ENCODE results near the gene MEGF9. TPM values are rescaled to one million over a fixed set of nuclear protein-coding genes. Genes with fewer than 3 reads are reported as not detected.
A peak's percentile ranks its signal among the peaks of the same experiment; 100 is the strongest.

The MEGF9 gene
- total RNA-seq, 4 donors from 2014 or later = 19.7 to 24.7 (median 21.5) TPM

- no peaks in the 10 kb centered on the region for H3K4me1 ChIP-seq
- TF ChIP-seq EP300 (IDR thresholded peaks at IDR 0.05) (no peak), POLR2A (IDR thresholded peaks at IDR 0.05) (no peak), POLR2AphosphoS5 (IDR thresholded peaks at IDR 0.05) (no peak), CTCF (IDR thresholded peaks at IDR 0.05) (no peak)
- H3K36me3 ChIP-seq = no peaks in the 10 kb centered on the region
- H3K27ac ChIP-seq = no peak overlapping the region
- peak; percentile 34 for ATAC-seq
- no peaks in the 10 kb centered on the region for H3K9me3 ChIP-seq
- H3K27me3 ChIP-seq = no peaks in the 10 kb centered on the region
- no peak overlapping the region for H3K4me3 ChIP-seq
- WGBS, 2 donors (ENCODE audit: low coverage in 1 of 2) = 49 to 61% methylated on average over 3 of the region's 3 CpGs
These were observed 9.3 kb upstream of the MEGF9 start for GRCh38 chr9:120723565-120723964.

GRCh38 chr9:120720404-120720803 is 6.1 kb upstream of the MEGF9 start:
- H3K4me3 ChIP-seq = no peak overlapping the region
- H3K27me3 ChIP-seq = no peaks in the 10 kb centered on the region
- no peak overlapping the region for H3K27ac ChIP-seq
- no peak for ATAC-seq
- H3K9me3 ChIP-seq = no peaks in the 10 kb centered on the region
- 80 to 83% methylated on average over 1 of the region's 4 CpGs for WGBS, 2 donors (ENCODE audit: low coverage in 1 of 2)
- TF ChIP-seq EP300 (IDR thresholded peaks at IDR 0.05) (no peak), POLR2AphosphoS5 (IDR thresholded peaks at IDR 0.05) (no peak), CTCF (IDR thresholded peaks at IDR 0.05) (no peak), POLR2A (IDR thresholded peaks at IDR 0.05) (no peak)
- peaks cover 0 to 4% (median 0%) of the 10 kb centered on the region in 3 donors for H3K4me1 ChIP-seq
- no peaks in the 10 kb centered on the region for H3K36me3 ChIP-seq

GRCh38 chr9:120718316-120718715 is 4.0 kb upstream of the MEGF9 start:
- H3K36me3 ChIP-seq = no peaks in the 10 kb centered on the region
- no peak for ATAC-seq
- no peaks in the 10 kb centered on the region for H3K27me3 ChIP-seq
- WGBS, 2 donors (ENCODE audit: low coverage in 1 of 2) = 80 to 84% methylated on average over 1 to 3 of the region's 3 CpGs
- no peak overlapping the region for H3K27ac ChIP-seq
- no peak overlapping the region for H3K4me3 ChIP-seq
- TF ChIP-seq CTCF (IDR thresholded peaks at IDR 0.05) = no peak
- TF ChIP-seq POLR2AphosphoS5 (IDR thresholded peaks at IDR 0.05) = no peak
- no peak for TF ChIP-seq POLR2A (IDR thresholded peaks at IDR 0.05)
- no peak for TF ChIP-seq EP300 (IDR thresholded peaks at IDR 0.05)
- H3K4me1 ChIP-seq = peaks cover 0 to 16% (median 3%) of the 10 kb centered on the region in 3 donors
- no peaks in the 10 kb centered on the region for H3K9me3 ChIP-seq

GRCh38 chr9:120717176-120717575 is 2.9 kb upstream of the MEGF9 start:
- peaks cover 0 to 28% (median 3%) of the 10 kb centered on the region in 3 donors for H3K4me1 ChIP-seq
- no peak overlapping the region for H3K27ac ChIP-seq
- H3K27me3 ChIP-seq = no peaks in the 10 kb centered on the region
- no peaks in the 10 kb centered on the region for H3K36me3 ChIP-seq
- ATAC-seq = no peak
- WGBS, 2 donors (ENCODE audit: low coverage in 1 of 2) = 80 to 92% methylated on average over 2 of the region's 2 CpGs
- no peak for TF ChIP-seq EP300 (IDR thresholded peaks at IDR 0.05)
- no peak for TF ChIP-seq CTCF (IDR thresholded peaks at IDR 0.05)
- TF ChIP-seq POLR2AphosphoS5 (IDR thresholded peaks at IDR 0.05) = no peak
- no peak for TF ChIP-seq POLR2A (IDR thresholded peaks at IDR 0.05)
- no peak overlapping the region for H3K4me3 ChIP-seq
- no peaks in the 10 kb centered on the region for H3K9me3 ChIP-seq

GRCh38 chr9:120716483-120716882 is 2.2 kb upstream of the MEGF9 start:
- Histone ChIP-seq H3K27me3 (no peaks in the 10 kb centered on the region), H3K4me1 (peaks cover 0 to 35% (median 3%) of the 10 kb centered on the region in 3 donors), H3K4me3 (no peak overlapping the region), H3K27ac (no peak overlapping the region), H3K36me3 (no peaks in the 10 kb centered on the region), H3K9me3 (no peaks in the 10 kb centered on the region)
- TF ChIP-seq POLR2A (IDR thresholded peaks at IDR 0.05) (no peak), EP300 (IDR thresholded peaks at IDR 0.05) (no peak), POLR2AphosphoS5 (IDR thresholded peaks at IDR 0.05) (peak; percentile 4), CTCF (IDR thresholded peaks at IDR 0.05) (no peak)
- no peak for ATAC-seq
- 76 to 100% methylated on average over 1 to 3 of the region's 5 CpGs for WGBS, 2 donors (ENCODE audit: low coverage in 1 of 2)

Data from gastroesophageal sphincter (tissue), 4 donors.